HEK293 (cell line): Measurements from ENCODE around the gene HDAC10.
A peak's percentile ranks its signal among the peaks of the same experiment; 100 is the strongest.

Experiments used
- CTCF ChIA-PET: fragments of 350-600 bp; formaldehyde crosslinking; extraction: SDS; loops from one replicate; lab custom pipeline; 2021; ENCODE audit warnings: antibody characterized with exemption; lab: Yijun Ruan, JAX
- POLR2A ChIA-PET: fragments of 300-600 bp; formaldehyde crosslinking; extraction: SDS; loops from one replicate; lab custom pipeline; 2020; ENCODE audit warnings: antibody characterized with exemption, inconsistent platforms; lab: Yijun Ruan, JAX
- H3K27ac ChIP-seq: fragments of 200-500 bp; sonication (Bioruptor generic); 2 replicates; pipeline ENCODE4 v1.5.1; 2014; ENCODE audit warnings: low read depth, low read length, control low read depth, inconsistent platforms; ENCODE audit errors: extremely low read depth
- H3K36me3 ChIP-seq, 2 experiments: fragments of 200-500 bp in 1 of 2; sonication (Bioruptor generic) in 1 of 2; 1 replicate in 1 of 2; 2 replicates in 1 of 2; pipeline ENCODE4 v1.5.1; 2014 to 2017; ENCODE audit warnings: inconsistent platforms in 2 of 2, low read length in 2 of 2; ENCODE audit not compliant: control insufficient read depth in 2 of 2, insufficient read depth in 1 of 2
- H3K4me1 ChIP-seq: fragments of 200-500 bp; sonication (Bioruptor generic); 2 replicates; pipeline ENCODE4 v1.5.1; 2014; ENCODE audit warnings: mild to moderate bottlenecking, low read length, inconsistent platforms; ENCODE audit not compliant: control insufficient read depth, insufficient read depth
- H3K4me3 ChIP-seq: 2 replicates; pipeline ENCODE4 v1.5.1; 2011; ENCODE audit warnings: low read depth, mild to moderate bottlenecking, control low read depth, low read length, moderate library complexity
- H3K9me3 ChIP-seq: fragments of 200-500 bp; sonication (Bioruptor generic); 2 replicates; pipeline ENCODE4 v1.5.1; 2014; ENCODE audit warnings: low read depth, low read length, inconsistent platforms; ENCODE audit not compliant: control insufficient read depth, insufficient read depth
- AEBP2 ChIP-seq: fragments of 450-650 bp; formaldehyde crosslinking; IDR thresholded peaks from 2 replicates; pipeline ENCODE4 v1.5.1; 2016; ENCODE audit warnings: missing biosample characterization, missing genetic modification characterization, borderline replicate concordance
- EGR2 ChIP-seq: fragments of 450-650 bp; formaldehyde crosslinking; IDR thresholded peaks from 2 replicates; pipeline ENCODE4 v1.5.1; 2016; ENCODE audit warnings: low read depth, missing biosample characterization, missing genetic modification characterization
- IKZF3 ChIP-seq: fragments of 450-650 bp; IDR thresholded peaks from 2 replicates; pipeline ENCODE4 v1.5.0; 2018; ENCODE audit warnings: missing biosample characterization, mild to moderate bottlenecking, missing genetic modification characterization, moderate library complexity
- KLF10 ChIP-seq: fragments of 450-650 bp; IDR thresholded peaks from 2 replicates; pipeline ENCODE4 v1.5.1; 2018; ENCODE audit warnings: missing biosample characterization, mild to moderate bottlenecking, missing genetic modification characterization
- KLF17 ChIP-seq: fragments of 450-650 bp; formaldehyde crosslinking; IDR thresholded peaks from 2 replicates; pipeline ENCODE4 v1.5.1; 2016; ENCODE audit warnings: missing biosample characterization, missing genetic modification characterization
- SP2 ChIP-seq: fragments of 450-650 bp; formaldehyde crosslinking; IDR thresholded peaks from 2 replicates; pipeline ENCODE4 v1.5.1; 2016; ENCODE audit warnings: missing biosample characterization, missing genetic modification characterization
- ZBTB21 ChIP-seq: fragments of 450-650 bp; formaldehyde crosslinking; IDR thresholded peaks from 2 replicates; pipeline ENCODE4 v1.5.1; 2017; ENCODE audit warnings: missing biosample characterization, missing genetic modification characterization
- ZBTB49 ChIP-seq: fragments of 450-650 bp; formaldehyde crosslinking; IDR thresholded peaks from 2 replicates; pipeline ENCODE4 v1.5.1; 2016; ENCODE audit warnings: missing biosample characterization, missing genetic modification characterization, low read depth
- ZFP41 ChIP-seq: fragments of 450-650 bp; formaldehyde crosslinking; IDR thresholded peaks from 2 replicates; pipeline ENCODE4 v1.5.1; 2016; ENCODE audit warnings: missing biosample characterization, missing genetic modification characterization, borderline replicate concordance
- ZIC2 ChIP-seq: fragments of 450-650 bp; formaldehyde crosslinking; IDR thresholded peaks from 2 replicates; pipeline ENCODE4 v1.5.1; 2016; ENCODE audit warnings: missing biosample characterization, missing genetic modification characterization
- ZNF121 ChIP-seq: fragments of 450-650 bp; formaldehyde crosslinking; IDR thresholded peaks from 2 replicates; pipeline ENCODE4 v1.5.1; 2016; ENCODE audit warnings: missing biosample characterization, missing genetic modification characterization
- ZNF335 ChIP-seq: fragments of 450-650 bp; formaldehyde crosslinking; conservative IDR thresholded peaks from 2 replicates; pipeline ENCODE4 v1.5.1; 2016; ENCODE audit warnings: missing biosample characterization, missing genetic modification characterization
- ZNF366 ChIP-seq: fragments of 450-650 bp; formaldehyde crosslinking; conservative IDR thresholded peaks from 2 replicates; pipeline ENCODE4 v1.5.1; 2016; ENCODE audit warnings: missing biosample characterization, missing genetic modification characterization
- ZNF391 ChIP-seq: fragments of 450-650 bp; formaldehyde crosslinking; IDR thresholded peaks from 2 replicates; pipeline ENCODE4 v1.5.1; 2016; ENCODE audit warnings: low read depth, missing biosample characterization, missing genetic modification characterization, borderline replicate concordance
- ZNF398 ChIP-seq: fragments of 450-650 bp; formaldehyde crosslinking; IDR thresholded peaks from 2 replicates; pipeline ENCODE4 v1.5.1; 2017; ENCODE audit warnings: missing biosample characterization, missing genetic modification characterization
- ZNF521 ChIP-seq: fragments of 450-650 bp; formaldehyde crosslinking; IDR thresholded peaks from 2 replicates; pipeline ENCODE4 v1.5.1; 2017; ENCODE audit warnings: missing biosample characterization, mild to moderate bottlenecking, missing genetic modification characterization
- ZNF558 ChIP-seq: fragments of 450-650 bp; formaldehyde crosslinking; IDR thresholded peaks from 2 replicates; pipeline ENCODE4 v1.5.1; 2016; ENCODE audit warnings: missing biosample characterization, missing genetic modification characterization
- ZNF596 ChIP-seq: fragments of 450-650 bp; IDR thresholded peaks from 2 replicates; pipeline ENCODE4 v1.5.0; 2018; ENCODE audit warnings: missing biosample characterization, mild to moderate bottlenecking, missing genetic modification characterization, moderate library complexity
- ZNF629 ChIP-seq: fragments of 450-650 bp; formaldehyde crosslinking; IDR thresholded peaks from 2 replicates; pipeline ENCODE4 v1.5.1; 2017; ENCODE audit warnings: missing biosample characterization, missing genetic modification characterization
- ZNF639 ChIP-seq: fragments of 450-650 bp; formaldehyde crosslinking; IDR thresholded peaks from 2 replicates; pipeline ENCODE4 v1.5.1; 2016; ENCODE audit warnings: missing biosample characterization, missing genetic modification characterization
- ZNF76 ChIP-seq: fragments of 450-650 bp; formaldehyde crosslinking; IDR thresholded peaks from 2 replicates; pipeline ENCODE4; 2016; ENCODE audit warnings: low read depth, missing biosample characterization, missing genetic modification characterization, borderline replicate concordance
- ZSCAN23 ChIP-seq: fragments of 450-650 bp; formaldehyde crosslinking; IDR thresholded peaks from 2 replicates; pipeline ENCODE4 v1.5.1; 2016; ENCODE audit warnings: missing biosample characterization, missing genetic modification characterization
- TF ChIP-seq, protein P1 (sequence below): fragments of 450-650 bp; formaldehyde crosslinking; IDR thresholded peaks from 2 replicates; pipeline ENCODE4 v1.5.1; 2016; ENCODE audit warnings: missing biosample characterization, missing genetic modification characterization

HDAC10 gene

DNA sequence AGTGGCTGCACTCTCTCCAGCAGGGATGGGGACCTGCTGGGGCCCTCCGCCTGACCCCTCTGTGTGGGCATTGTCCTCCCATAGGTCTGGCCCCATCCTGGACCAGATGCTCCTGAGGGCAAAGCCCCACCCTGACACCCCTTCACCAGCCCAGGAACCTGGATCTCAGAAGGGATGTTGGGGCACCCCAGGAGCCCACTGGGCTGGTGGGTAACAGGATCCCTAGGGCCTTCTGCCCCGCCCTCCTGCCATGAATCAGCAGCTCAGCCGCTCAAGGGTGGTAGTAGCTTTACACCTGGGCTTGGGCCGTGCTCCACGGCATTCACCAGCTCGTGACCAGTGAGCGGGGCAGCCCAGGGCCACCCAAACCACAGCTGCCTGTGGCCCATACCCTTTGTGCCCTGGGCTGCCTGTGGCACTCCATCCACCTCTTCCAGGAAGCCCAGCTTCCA is 11.4 kb upstream of the HDAC10 start (continued):
- peak; percentile 46 for TF ChIP-seq ZNF335 (tag by site-specific recombination)
- 0 out of 2 replicates have a peak, but pooled peaks have one; percentile 9 for TF ChIP-seq ZNF366 (tag by site-specific recombination)
- peak; percentile 39; the same call in 1 of the 2 replicates for TF ChIP-seq KLF17 (tag by site-specific recombination)
- TF ChIP-seq ZNF391 (tag by site-specific recombination) = no peak
- no peak for TF ChIP-seq ZNF521 (tag by site-specific recombination)
- TF ChIP-seq ZBTB49 (tag by site-specific recombination) = no peak
- no peak for TF ChIP-seq ZNF596 (tag by site-specific recombination)

- POLR2A ChIA-PET = interaction anchor here (0.7 to 2.7 kb wide), 8 partner anchors 10 to 323 kb away, joined by 3 to 20 read pairs (median 4); partner anchors contain the start of gene HDAC10
- Histone ChIP-seq H3K27ac (peak within 1 kb of the TSS; percentile 87; the same call in 1 of the 2 replicates), H3K4me3 (peak within 1 kb of the TSS; percentile 59), H3K36me3 (peaks cover 0 to 27% of the 10 kb centered on the region in 2 experiments; a peak in 2 of 3 replicates), H3K9me3 (no peaks in the 10 kb centered on the region), H3K4me1 (peaks cover 11% of the 10 kb centered on the region)
- CTCF ChIA-PET = interaction anchor here (0.6 to 2.8 kb wide), 6 partner anchors 10 to 236 kb away, joined by 3 to 10 read pairs (median 4); no protein-coding TSS in a partner anchor
- no peak for TF ChIP-seq AEBP2 (tag by site-specific recombination)
- TF ChIP-seq ZSCAN23 (tag by site-specific recombination) = no peak
- TF ChIP-seq SP2 (tag by site-specific recombination) = peak; percentile 29; the same call in 1 of the 2 replicates
- TF ChIP-seq, protein P1, sequence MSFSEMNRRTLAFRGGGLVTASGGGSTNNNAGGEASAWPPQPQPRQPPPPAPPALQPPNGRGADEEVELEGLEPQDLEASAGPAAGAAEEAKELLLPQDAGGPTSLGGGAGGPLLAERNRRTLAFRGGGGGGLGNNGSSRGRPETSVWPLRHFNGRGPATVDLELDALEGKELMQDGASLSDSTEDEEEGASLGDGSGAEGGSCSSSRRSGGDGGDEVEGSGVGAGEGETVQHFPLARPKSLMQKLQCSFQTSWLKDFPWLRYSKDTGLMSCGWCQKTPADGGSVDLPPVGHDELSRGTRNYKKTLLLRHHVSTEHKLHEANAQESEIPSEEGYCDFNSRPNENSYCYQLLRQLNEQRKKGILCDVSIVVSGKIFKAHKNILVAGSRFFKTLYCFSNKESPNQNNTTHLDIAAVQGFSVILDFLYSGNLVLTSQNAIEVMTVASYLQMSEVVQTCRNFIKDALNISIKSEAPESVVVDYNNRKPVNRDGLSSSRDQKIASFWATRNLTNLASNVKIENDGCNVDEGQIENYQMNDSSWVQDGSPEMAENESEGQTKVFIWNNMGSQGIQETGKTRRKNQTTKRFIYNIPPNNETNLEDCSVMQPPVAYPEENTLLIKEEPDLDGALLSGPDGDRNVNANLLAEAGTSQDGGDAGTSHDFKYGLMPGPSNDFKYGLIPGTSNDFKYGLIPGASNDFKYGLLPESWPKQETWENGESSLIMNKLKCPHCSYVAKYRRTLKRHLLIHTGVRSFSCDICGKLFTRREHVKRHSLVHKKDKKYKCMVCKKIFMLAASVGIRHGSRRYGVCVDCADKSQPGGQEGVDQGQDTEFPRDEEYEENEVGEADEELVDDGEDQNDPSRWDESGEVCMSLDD = peak; percentile 91
- no peak for TF ChIP-seq EGR2 (tag by site-specific recombination)
- 0 out of 2 replicates have a peak, but pooled peaks have one; percentile 32 for TF ChIP-seq IKZF3
- TF ChIP-seq ZIC2 = peak; percentile 45; the same call in 1 of the 2 replicates
- no peak for TF ChIP-seq ZNF121
- no peak for TF ChIP-seq ZNF639 (tag by site-specific recombination)
- no peak for TF ChIP-seq ZFP41 (tag by site-specific recombination)
- TF ChIP-seq ZNF76 (tag by site-specific recombination) = no peak
- TF ChIP-seq KLF10 = peak; percentile 44; the same call in 1 of the 2 replicates
- TF ChIP-seq ZNF558 = no peak
- no peak for TF ChIP-seq ZBTB21 (tag by site-specific recombination)
- TF ChIP-seq ZNF521 (tag by site-specific recombination) = no peak
- TF ChIP-seq ZNF629 = no peak
- peak; percentile 94 for TF ChIP-seq ZNF398 (tag by site-specific recombination)
These were observed 10.8 kb upstream of the HDAC10 start, which contains the start of gene MAPK12 for GRCh38 chr22:50261615-50262459. Gene MAPK12, minus strand, starts transcription at chr22:50261683. Its CDS starts 174 bp downstream, at chr22:50261509.
